HEK293 (cell line): ENCODE data around the gene CHRM5.

Experiments
- KLF16 ChIP-seq: fragments of 450-650 bp; formaldehyde crosslinking; IDR thresholded peaks from 2 replicates; pipeline ENCODE4 v1.5.1; 2017; ENCODE audit warnings: missing biosample characterization, missing genetic modification characterization
- ZNF174 ChIP-seq: fragments of 450-650 bp; formaldehyde crosslinking; IDR thresholded peaks from 2 replicates; pipeline ENCODE4 v1.5.0; 2017; ENCODE audit warnings: missing biosample characterization, mild to moderate bottlenecking, missing genetic modification characterization
- ZNF274 ChIP-seq, 2 experiments: fragments of 200-500 bp in 1 of 2; fragments of 450-650 bp in 1 of 2; sonication (Bioruptor generic) in 1 of 2; formaldehyde crosslinking in 1 of 2; IDR thresholded peaks; 2 replicates each; pipeline versions ENCODE4 v1.5.1 to v1.6.1; 2014 to 2016; ENCODE audit warnings: borderline replicate concordance in 1 of 2, inconsistent platforms in 1 of 2, low read length in 1 of 2, missing biosample characterization in 1 of 2, missing genetic modification characterization in 1 of 2
- TF ChIP-seq, protein P1 (sequence below): fragments of 450-650 bp; formaldehyde crosslinking; IDR thresholded peaks from 2 replicates; pipeline ENCODE4 v1.5.1; 2016; ENCODE audit warnings: missing biosample characterization, missing genetic modification characterization
- TF ChIP-seq, protein P2 (sequence below): fragments of 450-650 bp; formaldehyde crosslinking; IDR thresholded peaks from 2 replicates; pipeline ENCODE4 v1.5.1; 2016; ENCODE audit warnings: missing biosample characterization, missing genetic modification characterization
- TF ChIP-seq, protein P3 (sequence below): fragments of 450-650 bp; formaldehyde crosslinking; optimal IDR thresholded peaks from 2 replicates; pipeline ENCODE3; 2016; ENCODE audit warnings: missing biosample characterization, mild to moderate bottlenecking, missing genetic modification characterization

DNA sequence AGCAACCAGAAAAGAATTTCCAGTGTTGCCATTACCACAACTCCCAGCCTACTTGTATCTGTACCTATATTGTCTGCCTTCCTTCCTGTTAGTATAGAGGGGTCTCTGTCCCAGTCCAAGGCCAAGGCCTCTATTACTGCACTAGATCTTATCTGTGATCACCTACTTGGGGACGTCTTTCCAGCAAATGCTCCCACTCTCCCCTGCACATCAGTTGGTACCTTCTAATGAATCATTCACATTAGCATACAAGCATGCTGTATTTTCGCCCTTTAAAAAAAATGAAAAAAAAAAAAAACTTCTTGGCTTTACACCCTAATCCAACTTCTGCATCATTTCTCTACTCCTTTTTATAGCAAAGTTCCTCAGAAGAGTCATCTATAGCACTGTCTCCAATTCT is 75.5 kb downstream of the CHRM5 start:
- TF ChIP-seq, protein P1, sequence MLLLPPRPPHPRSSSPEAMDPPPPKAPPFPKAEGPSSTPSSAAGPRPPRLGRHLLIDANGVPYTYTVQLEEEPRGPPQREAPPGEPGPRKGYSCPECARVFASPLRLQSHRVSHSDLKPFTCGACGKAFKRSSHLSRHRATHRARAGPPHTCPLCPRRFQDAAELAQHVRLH (tag by site-specific recombination): no peak
- no peak for TF ChIP-seq KLF16 (tag by site-specific recombination)
- no peak for TF ChIP-seq ZNF274 (IDR thresholded peaks at IDR 0.05; ENCODE audit: low read length)
- no peak for TF ChIP-seq ZNF274 (tag by site-specific recombination; IDR thresholded peaks at IDR 0.05; ENCODE audit: borderline replicate concordance)
- TF ChIP-seq, protein P2, sequence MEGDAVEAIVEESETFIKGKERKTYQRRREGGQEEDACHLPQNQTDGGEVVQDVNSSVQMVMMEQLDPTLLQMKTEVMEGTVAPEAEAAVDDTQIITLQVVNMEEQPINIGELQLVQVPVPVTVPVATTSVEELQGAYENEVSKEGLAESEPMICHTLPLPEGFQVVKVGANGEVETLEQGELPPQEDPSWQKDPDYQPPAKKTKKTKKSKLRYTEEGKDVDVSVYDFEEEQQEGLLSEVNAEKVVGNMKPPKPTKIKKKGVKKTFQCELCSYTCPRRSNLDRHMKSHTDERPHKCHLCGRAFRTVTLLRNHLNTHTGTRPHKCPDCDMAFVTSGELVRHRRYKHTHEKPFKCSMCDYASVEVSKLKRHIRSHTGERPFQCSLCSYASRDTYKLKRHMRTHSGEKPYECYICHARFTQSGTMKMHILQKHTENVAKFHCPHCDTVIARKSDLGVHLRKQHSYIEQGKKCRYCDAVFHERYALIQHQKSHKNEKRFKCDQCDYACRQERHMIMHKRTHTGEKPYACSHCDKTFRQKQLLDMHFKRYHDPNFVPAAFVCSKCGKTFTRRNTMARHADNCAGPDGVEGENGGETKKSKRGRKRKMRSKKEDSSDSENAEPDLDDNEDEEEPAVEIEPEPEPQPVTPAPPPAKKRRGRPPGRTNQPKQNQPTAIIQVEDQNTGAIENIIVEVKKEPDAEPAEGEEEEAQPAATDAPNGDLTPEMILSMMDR (tag by site-specific recombination): no peak
- TF ChIP-seq, protein P3, sequence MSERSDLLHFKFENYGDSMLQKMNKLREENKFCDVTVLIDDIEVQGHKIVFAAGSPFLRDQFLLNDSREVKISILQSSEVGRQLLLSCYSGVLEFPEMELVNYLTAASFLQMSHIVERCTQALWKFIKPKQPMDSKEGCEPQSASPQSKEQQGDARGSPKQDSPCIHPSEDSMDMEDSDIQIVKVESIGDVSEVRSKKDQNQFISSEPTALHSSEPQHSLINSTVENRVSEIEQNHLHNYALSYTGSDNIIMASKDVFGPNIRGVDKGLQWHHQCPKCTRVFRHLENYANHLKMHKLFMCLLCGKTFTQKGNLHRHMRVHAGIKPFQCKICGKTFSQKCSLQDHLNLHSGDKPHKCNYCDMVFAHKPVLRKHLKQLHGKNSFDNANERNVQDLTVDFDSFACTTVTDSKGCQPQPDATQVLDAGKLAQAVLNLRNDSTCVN (tag by site-specific recombination): no peak
- TF ChIP-seq ZNF174: no peak
